Right atrium auricular region (tissue), 2 donors: ENCODE data around the gene BCKDHA. TPM values are rescaled to one million over a fixed set of nuclear protein-coding genes. Genes with fewer than 3 reads are reported as not detected.

Source experiments
- DNase-seq: peaks from one replicate; pipeline ENCODE4 v3.0.0-alpha.2; 2019; ENCODE audit warnings: low spot score
- H3K27ac ChIP-seq, 2 donors: fragments of 200-600 bp; sonication (generic); 1 replicate in 1 of 2; 2 replicates in 1 of 2; pipeline ENCODE4 v1.5.1; 2016 to 2019
- H3K27me3 ChIP-seq, 2 donors: fragments of 200-600 bp; sonication (generic); one replicate each; pipeline versions ENCODE4 v1.5.1 to v1.6.0; 2017 to 2019
- H3K36me3 ChIP-seq: fragments of 200-600 bp; sonication (generic); one replicate; pipeline ENCODE4 v1.5.1; 2016
- H3K4me1 ChIP-seq, 2 donors: fragments of 200-600 bp; sonication (generic); one replicate each; pipeline versions ENCODE4 v1.5.1 to v1.6.0; 2017 to 2019
- H3K4me3 ChIP-seq, 2 donors: fragments of 200-600 bp; sonication (generic); 1 replicate in 1 of 2; 2 replicates in 1 of 2; pipeline ENCODE4 v1.5.1; 2017 to 2019; ENCODE audit warnings: mild to moderate bottlenecking in 1 of 2, moderate library complexity in 1 of 2
- H3K9me3 ChIP-seq, 2 donors: fragments of 200-600 bp; sonication (generic); one replicate each; pipeline ENCODE4 v1.5.1; 2019
- CTCF ChIP-seq, 2 donors: fragments of 200-600 bp; sonication (generic); IDR thresholded peaks; one replicate each; pipeline ENCODE4 v1.5.1; 2019; ENCODE audit warnings: antibody characterized with exemption in 2 of 2
- total RNA-seq, 2 donors: library from RNA; depleted of rRNA; stranded (reverse); fragments of >200 nt; gene quantifications; one replicate each; pipeline ENCODE4 v1.1.0, GENCODE V29; 2016

Gene BCKDHA
- total RNA-seq, 2 donors from 2014 or later, result 65.2 to 77.6 TPM

GRCh38 chr19:41352609-41353465 is 44.8 kb upstream of the BCKDHA start:
- TF ChIP-seq CTCF (IDR thresholded peaks at IDR 0.05), result peak; percentile 58 to 75
- H3K4me1 ChIP-seq, result peaks cover 0 to 46% of the 10 kb centered on the region in 2 donors
- no peaks in the 10 kb centered on the region for H3K27me3 ChIP-seq

DNA sequence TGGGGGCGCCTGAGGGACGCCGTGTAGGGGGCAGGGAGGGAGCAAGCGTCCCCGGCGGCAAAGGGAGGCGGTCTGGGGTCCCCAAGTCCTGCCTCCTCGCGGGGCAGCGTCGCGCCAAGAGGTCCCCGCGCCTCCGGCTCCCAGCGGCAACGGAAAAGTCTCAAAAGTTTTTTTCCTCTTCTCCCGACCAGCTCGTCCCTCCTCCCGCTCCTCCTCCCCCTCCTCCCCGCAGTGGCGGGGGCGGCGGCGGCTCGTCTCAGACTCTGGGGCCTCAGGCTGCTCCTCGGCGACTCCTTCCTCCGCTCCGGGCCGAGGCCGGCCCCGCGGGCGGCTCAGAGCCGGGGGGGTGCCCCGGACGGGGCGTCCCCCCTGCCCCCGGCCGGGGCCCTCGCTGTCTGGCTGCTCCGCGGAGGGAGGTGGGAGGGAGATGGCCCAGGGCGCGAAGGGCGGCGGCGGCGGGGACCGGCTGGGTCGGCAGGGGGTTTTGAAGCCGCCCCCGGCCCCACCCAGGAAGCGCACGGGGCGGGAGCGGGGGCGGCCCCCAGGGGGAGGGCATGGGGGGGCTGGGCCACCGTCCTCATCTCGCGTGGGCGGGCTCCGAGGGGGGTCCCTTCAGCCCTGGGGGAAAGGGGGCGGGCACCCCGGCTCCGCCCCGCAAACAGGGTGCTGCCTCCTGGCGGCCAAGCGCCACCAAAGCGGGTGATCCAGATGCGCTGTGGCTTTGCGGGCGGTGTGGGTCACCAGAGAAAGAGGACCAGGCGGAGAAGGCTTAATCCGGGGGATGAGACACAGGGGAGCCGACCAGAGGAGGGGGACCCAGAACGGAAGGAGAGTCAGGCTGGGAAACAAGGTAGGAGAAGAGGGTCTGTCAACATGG is 43.9 kb upstream of the BCKDHA start, which contains the start of gene TGFB1:
TSS of gene TGFB1 (minus strand) at position 457 of the 877 bp plus-strand sequence. CDS start 878 bp downstream, outside the sequence.
- Histone ChIP-seq H3K4me3 (peak within 1 kb of the TSS; percentile 84 to 88), H3K27ac (peak within 1 kb of the TSS; percentile 93 to 95), H3K4me1 (peaks cover 0 to 46% of the 10 kb centered on the region in 2 donors), H3K27me3 (no peaks in the 10 kb centered on the region), H3K9me3 (no peaks in the 10 kb centered on the region), H3K36me3 (no peaks in the 10 kb centered on the region)
- peak; percentile 88 to 92 for TF ChIP-seq CTCF (IDR thresholded peaks at IDR 0.05)
- peak; percentile 88 for DNase-seq

More at GRCh38 chr19:41352609-41353465, 44.8 kb upstream of the BCKDHA start:
- no peaks in the 10 kb centered on the region for H3K36me3 ChIP-seq
- H3K9me3 ChIP-seq, result no peaks in the 10 kb centered on the region
- H3K27ac ChIP-seq, result peak overlapping the region; percentile 93 to 95
- peak overlapping the region; percentile 84 to 88 for H3K4me3 ChIP-seq
- DNase-seq, result peak; percentile 73

- Histone ChIP-seq H3K4me1 (peaks cover 0 to 43% of the 10 kb centered on the region in 2 donors), H3K4me3 (peak overlapping the region; percentile 84 to 88), H3K9me3 (no peaks in the 10 kb centered on the region), H3K36me3 (no peaks in the 10 kb centered on the region), H3K27ac (peak overlapping the region; percentile 93 to 95), H3K27me3 (no peaks in the 10 kb centered on the region)
- DNase-seq, result no peak
- peak; percentile 5 for TF ChIP-seq CTCF (IDR thresholded peaks at IDR 0.05)
Measured at GRCh38 chr19:41354343-41354953, 43.2 kb upstream of the BCKDHA start.

DNA sequence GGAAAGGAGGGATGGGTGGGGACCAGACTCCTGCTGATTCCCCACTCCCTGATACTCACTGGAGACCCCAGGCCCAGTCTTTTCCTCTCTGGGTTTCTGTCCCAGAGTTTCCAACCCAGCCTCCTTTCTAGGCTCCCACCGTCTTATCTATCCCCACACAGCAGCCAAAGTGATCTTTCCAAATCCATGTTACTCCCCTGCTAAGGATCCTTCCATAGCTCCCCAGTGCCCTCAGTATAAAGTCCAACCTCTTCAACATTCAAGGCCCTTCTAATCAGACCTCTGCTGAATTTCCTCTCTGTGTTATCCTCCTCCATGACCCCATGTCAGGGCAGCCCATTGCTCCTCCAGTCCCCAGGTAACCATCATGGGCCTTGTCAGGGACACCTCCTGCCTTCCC is 42.6 kb upstream of the BCKDHA start:
- no peaks in the 10 kb centered on the region for H3K36me3 ChIP-seq
- H3K4me3 ChIP-seq, result no peak overlapping the region
- no peak overlapping the region for H3K27ac ChIP-seq
- no peak for DNase-seq
- no peak for TF ChIP-seq CTCF (IDR thresholded peaks at IDR 0.05)
- H3K9me3 ChIP-seq, result no peaks in the 10 kb centered on the region
- H3K27me3 ChIP-seq, result no peaks in the 10 kb centered on the region
- peaks cover 0 to 37% of the 10 kb centered on the region in 2 donors for H3K4me1 ChIP-seq

DNA sequence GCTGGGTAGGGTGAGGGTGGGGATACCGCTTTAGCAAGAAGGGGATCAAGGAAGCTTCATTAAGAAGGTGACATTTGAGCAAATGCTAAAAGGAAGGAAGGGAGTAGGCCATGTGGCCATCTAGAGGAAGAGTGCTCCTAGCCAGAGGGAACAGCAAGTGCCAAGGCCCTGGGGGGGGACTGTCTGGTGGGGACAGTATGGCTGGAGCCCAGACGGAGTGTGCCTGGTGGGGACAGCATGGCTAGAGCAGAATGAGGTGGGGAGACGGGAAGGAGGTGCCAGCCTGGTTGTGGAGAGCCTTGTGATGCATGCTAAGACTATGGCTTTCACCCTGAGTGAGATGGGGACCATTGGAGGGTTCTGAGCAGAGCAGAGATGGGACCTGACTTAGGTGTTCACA is 41.8 kb upstream of the BCKDHA start:
- Histone ChIP-seq H3K4me1 (peaks cover 0 to 30% of the 10 kb centered on the region in 2 donors), H3K9me3 (no peaks in the 10 kb centered on the region), H3K27me3 (no peaks in the 10 kb centered on the region), H3K4me3 (no peak overlapping the region), H3K36me3 (no peaks in the 10 kb centered on the region), H3K27ac (no peak overlapping the region)
- no peak for TF ChIP-seq CTCF (IDR thresholded peaks at IDR 0.05)
- DNase-seq, result no peak
